ENCODE data around the gene SFR1.

SFR1 gene

DNA sequence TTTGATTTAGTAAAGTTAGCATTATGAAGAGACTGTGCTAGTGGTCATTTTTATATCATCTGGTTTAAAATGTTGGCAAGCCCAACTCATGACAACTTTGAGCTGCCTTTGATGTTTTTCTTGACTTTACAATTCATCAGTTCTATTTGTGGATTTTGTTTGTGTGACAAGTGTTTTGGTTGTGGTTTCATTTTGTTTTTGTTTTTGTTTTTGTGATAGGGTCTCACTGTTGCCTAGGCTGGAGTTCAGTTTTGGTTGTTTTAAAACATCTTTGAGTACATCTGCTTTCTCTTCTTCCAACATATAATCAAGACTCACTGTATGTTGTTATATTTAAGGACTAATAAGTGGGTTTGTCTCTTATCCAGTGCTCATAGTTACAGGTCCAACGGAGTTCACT lies 17.6 kb upstream of the SFR1 start:
- in situ Hi-C loops (cut with HindIII; ENCODE audit: low sequenced_read_pairs), result no loop called here

DNA sequence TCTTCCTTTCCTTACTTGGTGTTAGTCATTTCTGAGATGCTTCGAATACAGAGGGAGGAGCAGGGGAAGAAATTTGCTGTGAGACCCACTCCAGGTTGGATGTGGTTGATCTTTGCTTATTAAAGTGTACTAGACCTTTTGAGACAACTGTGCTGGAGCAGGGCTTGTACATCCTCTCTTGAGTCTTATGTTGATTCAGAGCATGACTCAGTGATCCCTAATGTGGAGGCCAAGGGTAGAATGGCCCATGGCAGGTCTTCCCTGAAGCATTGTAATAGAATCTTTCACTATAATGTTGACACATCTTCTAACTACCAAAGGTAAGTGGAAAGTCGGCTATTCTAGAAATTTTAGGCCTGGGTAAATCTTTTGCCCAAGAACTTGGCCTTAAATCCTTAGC lies 17.0 kb upstream of the SFR1 start:
- in situ Hi-C loops (cut with HindIII; ENCODE audit: low sequenced_read_pairs), result no loop called here

DNA sequence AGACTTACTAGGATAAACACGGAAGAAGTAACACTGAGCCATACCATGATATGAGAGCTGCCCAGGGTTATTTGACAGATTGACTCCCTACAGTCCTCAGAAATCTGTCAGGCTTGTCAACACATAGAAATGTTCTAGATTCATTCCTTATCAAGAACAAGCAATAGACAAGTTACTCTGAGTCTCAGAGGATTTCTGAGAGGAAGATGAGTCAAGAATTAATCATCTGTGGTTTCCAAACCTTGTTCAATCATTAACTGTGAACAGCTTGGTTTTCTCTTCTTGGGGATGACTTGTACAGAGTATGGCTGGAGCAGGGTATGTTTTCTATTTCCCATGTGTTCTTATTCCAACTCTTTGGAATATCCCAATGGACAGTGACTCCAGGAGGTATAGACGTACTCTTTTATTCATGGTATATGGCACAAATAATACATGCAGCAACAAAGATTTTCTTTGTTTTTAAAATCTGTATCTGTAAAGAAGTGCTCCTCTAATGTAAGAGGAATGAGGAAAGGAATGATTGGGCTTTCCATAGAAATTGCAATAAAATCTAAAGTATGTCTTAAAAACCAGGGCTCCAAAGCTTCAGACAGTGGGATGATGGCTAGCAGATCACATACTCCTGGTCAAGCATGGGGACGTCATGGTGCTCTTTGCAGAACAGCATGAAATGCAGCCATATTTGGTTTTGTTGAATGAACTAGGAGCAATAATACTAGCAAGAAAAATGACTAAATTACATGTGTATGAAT lies 11.9 kb upstream of the SFR1 start:
- in situ Hi-C loops (cut with HindIII; ENCODE audit: low sequenced_read_pairs), result no loop called here

DNA sequence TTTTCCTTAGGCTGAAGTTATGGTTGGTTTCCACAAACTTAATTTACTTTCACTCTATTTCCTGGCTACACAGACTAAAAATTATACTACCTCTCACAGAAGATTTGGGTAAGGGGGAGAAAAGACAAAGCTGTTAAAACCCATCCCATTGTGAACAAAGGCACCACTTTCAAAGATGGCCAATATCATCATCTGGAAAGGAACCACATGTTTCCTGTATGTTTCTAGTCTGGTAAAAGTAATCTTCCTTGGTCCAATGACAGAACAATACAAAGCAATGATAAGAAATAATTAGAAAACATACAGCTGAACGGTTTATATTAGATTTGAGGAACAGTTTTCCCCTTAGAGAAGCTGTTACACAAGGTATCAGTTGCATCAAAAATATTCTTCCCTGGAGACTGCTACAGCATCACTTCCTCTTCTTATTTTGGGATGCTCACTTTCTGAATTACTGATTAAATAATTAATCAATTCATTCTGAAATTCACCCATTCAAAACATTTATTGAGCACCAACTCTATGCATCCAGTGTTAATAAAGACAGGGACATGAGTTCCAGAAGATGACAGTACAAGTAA lies 8.5 kb upstream of the SFR1 start:
- in situ Hi-C loops (cut with HindIII; ENCODE audit: low sequenced_read_pairs), result no loop called here

DNA sequence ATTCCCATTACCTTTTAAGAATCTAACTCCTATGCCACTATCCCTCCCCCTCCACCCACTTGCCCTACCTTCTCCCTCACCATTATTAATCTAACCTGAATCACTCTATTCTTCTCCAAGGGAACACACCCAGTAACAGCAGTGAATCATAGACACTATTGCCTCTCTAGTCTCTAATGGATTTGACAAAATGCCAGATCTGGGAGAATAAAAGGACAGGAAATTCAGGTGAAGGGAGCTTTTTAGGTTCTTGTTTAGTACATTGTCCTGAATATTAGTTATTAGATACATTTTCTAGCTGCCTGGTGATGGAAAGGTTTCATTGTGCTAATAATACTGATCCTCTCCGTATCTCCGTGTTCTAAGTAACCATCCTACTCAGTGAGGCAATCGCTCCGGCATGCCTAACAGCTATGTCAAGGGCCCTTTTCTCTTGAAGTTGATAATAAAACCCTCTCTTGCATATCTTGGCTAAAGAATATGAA lies 4.1 kb upstream of the SFR1 start:
- in situ Hi-C loops (cut with HindIII; ENCODE audit: low sequenced_read_pairs), result no loop called here

DNA sequence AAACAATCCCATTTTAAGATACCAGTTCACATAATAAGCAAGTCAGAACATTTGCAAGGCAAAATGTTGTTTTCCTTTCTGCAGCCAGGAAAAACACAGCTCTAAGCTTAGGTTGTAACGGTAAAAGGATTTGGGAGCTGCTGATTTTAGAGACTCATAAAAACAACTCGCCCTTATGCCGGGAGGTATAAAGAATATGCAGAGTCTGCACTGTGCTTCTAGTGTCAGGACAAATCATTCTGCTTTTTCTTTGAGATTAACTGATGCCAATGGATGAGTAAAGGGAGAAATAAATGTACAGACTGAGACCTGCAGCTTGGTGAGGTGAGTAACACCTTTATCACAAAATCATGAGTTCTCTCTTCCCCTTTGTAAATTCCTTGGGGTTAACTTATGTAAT lies 2.0 kb upstream of the SFR1 start:
- in situ Hi-C loops (cut with HindIII; ENCODE audit: low sequenced_read_pairs), result no loop called here

DNA sequence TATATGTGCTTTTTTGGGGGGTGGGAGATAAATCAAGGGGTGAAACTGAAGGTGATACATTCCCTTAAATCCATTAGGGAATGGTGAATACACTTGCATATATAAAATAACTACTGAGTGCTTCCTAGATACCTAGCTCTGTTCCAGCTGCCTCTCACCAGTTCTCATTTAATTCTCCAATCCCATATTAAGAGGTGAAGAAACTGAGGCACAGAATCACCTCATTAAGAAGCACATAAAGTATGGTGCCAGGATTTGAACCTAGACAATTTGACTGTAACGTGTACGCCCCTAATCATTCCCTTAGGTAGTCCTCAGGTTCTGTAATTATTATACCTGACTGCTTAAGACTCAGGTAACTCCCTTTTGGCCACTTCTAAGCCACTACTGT lies 1.5 kb upstream of the SFR1 start:
- in situ Hi-C loops (cut with HindIII; ENCODE audit: low sequenced_read_pairs), result no loop called here

DNA sequence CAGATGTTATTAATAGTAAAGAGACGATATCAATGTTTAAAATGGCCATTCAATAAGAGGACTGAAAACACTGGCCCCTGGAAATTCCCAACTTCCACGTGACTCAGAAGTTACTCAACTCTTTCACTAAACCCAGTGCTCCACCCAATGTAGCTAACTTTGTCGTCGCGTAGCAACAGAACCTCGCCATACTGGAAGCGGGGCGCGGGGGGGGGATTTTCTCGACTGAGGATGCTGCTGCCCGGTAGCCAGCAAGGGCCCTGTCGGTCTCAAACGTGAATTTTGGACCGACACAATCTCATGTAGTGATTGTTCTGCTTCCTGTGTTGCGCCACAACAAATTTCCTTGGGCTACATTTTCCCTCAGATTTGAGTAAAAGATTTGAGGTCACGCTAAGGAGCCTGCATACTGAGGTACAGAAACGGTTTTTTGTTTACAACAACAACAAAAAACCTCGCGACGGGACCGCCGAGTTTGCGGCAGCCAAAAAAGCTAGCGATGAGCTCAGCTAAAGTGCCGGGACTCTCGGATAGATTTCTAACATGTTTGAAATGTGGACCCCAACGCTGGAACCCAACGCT lies 977 bp upstream of the SFR1 start:
- in situ Hi-C loops (cut with HindIII; ENCODE audit: low sequenced_read_pairs), result no loop called here

DNA sequence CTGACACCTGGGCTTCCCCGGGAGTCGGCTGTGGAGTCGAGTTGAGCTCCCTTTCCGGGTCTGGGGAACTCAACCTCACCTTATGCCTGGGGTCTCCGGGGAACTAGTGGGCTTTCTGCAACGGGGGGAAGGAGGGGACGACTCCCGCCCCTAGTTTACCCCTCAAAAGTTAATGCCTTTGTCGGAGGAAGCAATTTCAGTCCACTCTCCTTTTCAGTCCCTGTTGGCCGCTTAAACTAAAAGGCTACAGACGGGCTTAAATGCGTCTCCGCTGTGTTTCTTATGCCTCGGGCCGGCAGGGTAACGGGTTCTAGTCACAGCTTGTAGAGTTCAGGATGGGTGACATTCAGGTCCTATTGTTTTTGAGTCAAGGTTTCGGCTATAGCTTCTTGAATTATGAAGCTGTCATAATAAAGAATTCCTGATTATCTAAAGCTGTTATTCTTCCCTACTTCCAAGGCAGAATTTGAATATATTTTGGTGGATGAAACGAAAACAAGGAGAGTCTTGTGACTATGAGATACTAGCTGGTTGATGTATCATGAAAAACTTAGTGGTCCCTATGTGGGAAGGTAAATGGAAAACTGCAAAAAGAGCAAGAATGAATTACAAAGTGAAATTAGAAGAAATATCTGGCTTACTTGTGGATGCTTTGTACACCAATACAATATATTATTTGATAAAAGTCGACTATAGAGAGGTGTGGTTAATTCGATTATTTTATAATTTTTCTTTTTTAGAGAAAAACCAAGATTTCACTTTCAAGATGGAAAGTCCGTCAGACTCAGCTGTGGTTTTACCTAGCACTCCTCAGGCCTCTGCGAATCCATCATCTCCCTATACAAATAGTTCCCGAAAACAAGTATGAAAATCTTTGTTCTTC lies 495 bp downstream of the SFR1 start:
- in situ Hi-C loops (cut with HindIII; ENCODE audit: low sequenced_read_pairs), result no loop called here

DNA sequence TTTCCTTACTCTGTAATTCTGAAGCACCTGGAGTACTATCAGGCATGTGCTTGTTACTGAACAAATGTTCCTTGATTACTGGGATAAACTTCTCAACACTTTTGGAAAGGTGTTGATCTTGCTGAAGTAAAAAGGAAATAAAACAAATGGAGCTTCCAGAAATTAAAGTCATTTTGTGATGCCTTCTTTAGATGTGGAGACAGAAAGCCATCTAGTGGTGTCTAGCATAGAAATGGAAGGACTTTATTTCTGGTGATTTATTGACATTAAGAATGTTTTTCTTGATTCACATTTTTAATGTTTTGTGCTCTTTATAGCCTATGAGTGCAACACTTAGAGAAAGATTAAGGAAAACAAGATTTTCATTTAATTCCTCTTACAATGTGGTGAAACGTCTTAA lies 1.4 kb downstream of the SFR1 start:
- in situ Hi-C loops (cut with HindIII; ENCODE audit: low sequenced_read_pairs), result no loop called here

DNA sequence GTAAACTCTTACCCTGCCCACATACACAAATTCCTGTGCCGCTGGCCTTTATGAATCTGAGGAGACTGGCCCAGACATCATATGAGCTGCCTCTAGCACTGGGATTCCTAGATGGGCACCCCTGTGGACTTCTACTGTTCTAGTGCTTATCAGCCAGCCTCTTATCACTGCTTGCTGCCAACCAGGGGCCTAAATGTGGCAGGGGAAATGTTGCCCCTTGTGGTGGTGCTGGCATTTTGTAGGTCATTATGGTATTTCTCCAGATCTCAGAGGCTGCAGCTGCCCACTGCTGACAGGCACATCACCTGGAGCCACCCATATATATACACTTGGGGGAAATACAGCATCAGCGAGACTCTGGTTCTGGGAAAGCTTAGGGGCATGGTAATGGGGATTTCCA lies 5.4 kb downstream of the SFR1 start:
- in situ Hi-C loops (cut with HindIII; ENCODE audit: low sequenced_read_pairs), result loop anchor here (25.0 kb wide), 1 partner anchor 110 kb away; the partner anchor contains the start of gene CFAP43

DNA sequence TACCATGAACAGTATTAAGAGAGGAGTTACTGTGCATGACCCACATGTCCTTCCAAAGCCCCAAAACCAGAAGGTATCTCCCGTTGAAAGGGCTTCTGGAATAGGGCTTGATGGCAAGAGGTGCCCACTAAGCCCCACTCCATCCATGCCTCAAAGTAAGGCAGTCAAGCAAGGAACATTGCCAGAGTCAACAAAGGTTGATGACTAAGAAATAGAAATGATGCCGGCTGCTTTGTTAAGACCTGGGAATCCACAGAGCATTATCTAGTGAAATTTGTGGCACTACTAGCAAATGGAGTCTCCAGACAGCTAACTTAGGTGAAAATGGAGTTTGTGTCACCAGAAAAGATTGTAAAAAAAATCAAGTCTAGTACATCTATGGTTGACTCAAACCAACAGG lies 6.2 kb downstream of the SFR1 start:
- in situ Hi-C loops (cut with HindIII; ENCODE audit: low sequenced_read_pairs), result loop anchor here (25.0 kb wide), 1 partner anchor 109 kb away; the partner anchor contains the start of gene CFAP43

DNA sequence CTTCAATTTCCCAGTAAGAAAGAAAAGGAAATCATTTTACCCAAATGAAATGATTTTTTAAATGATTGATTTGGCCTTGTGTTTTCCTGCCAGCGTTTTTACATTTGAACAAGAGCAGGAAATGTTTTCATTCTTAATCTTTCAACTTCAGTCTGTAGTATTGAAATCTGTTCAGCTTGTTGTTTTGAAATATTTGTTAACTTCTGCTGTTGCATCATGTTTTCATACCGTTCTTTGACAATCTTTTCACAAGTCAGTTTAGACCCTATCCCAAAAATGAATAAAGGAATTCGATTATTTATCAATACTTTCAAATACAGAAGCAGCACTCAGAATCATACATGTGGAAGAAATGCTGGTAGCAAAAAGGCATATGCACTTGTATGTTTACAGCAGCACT lies 8.1 kb downstream of the SFR1 start:
- in situ Hi-C loops (cut with HindIII; ENCODE audit: low sequenced_read_pairs), result loop anchor here (25.0 kb wide), 1 partner anchor 107 kb away; the partner anchor contains the start of gene CFAP43

DNA sequence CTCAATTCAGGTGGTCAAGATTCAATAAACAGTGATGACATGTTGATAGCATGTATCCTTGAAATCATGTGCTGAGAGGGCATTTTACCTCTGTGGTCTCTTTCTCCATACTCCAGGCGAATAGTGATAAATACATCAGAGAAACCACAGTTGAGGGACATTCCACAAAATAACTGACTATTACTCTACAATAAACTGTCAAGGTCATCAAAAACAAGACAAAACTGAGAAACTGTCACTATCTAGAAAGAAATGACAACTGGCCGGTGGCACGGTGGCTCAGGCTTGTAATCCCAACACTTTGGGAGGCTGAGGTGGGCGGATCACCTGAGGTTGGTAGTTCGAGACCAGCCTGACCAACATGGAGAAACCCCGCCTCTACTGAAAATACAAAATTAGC lies 16.2 kb downstream of the SFR1 start:
- in situ Hi-C loops (cut with HindIII; ENCODE audit: low sequenced_read_pairs), result loop anchor here (25.0 kb wide), 1 partner anchor 99 kb away; the partner anchor contains the start of gene CFAP43

DNA sequence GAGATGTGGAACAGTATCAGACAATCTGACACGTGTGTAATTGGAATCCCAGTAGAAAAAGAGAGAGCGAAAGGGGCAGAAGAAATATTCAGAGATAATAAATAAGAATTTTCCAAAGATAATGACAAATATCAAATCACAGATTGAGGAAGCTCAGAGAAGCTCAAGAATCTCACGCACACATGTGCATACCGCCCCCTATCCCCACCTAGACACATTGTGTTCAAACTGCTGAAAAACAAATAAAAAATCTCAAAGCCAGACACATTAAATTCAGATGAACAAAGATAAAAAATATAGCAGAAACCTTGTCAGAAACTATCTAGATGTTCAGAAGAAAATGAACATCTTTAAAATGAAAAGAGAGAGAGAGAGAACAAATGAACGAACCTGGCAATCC lies 17.2 kb downstream of the SFR1 start:
- in situ Hi-C loops (cut with HindIII; ENCODE audit: low sequenced_read_pairs), result loop anchor here (25.0 kb wide), 1 partner anchor 98 kb away; the partner anchor contains the start of gene CFAP43

DNA sequence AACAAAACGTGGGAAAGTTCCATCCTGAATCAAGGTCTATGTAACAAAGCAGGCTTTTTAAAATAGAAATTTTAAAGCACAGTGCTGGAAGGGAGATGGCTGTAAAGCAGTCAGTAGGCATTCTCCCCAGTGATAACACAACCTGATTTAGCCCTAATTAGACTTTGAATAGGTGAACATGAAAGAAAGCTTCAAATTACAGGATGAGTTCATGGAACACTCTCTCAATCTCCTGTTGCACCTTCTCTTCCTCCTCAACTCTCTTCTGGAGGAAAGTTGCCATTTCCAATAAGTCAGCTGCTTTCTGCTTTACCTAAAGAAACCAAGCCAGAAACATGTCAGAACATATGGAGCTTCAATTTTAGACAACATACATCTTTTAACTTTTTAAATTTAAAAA lies 20.1 kb downstream of the SFR1 start:
- in situ Hi-C loops (cut with HindIII; ENCODE audit: low sequenced_read_pairs), result loop anchor here (25.0 kb wide), 1 partner anchor 95 kb away; the partner anchor contains the start of gene CFAP43

DNA sequence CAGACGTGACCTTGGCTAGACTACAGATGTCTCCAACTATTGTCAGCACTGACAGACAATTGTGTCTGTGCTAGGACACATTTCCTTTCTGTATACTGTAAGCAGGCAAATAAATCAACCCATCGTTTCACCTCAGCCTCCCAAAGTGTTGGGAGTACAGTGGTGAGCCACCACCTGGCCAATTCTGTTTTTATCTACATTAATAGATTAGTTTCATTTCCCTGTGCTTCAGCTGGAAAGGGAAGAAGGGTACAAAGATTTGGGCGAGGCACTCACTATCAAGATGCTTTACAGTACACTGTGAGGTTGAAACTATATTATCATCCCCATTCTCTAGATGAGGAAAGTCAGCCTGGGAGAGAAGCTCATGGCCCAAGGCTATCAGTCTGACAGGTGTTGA lies 21.9 kb downstream of the SFR1 start:
- in situ Hi-C loops (cut with HindIII; ENCODE audit: low sequenced_read_pairs), result loop anchor here (25.0 kb wide), 1 partner anchor 93 kb away; the partner anchor contains the start of gene CFAP43

DNA sequence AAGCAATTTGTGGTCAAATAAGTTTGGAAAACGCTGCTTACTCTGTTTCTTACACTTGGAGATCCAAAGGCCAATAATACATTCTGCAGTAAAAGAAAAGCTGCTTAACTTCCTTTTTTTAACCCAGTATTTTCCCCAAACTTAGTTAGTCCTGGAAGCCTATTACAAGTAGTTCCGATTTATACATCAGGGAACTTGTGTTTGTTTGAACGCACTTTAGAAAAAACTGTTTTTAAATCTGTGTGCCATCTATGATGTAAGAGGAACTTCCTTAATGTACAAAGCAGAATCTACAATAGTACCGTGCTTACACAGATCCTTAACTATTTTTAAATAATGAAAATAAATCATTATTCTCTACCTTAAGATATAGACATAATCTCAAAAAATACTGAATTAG lies 23.0 kb downstream of the SFR1 start:
- in situ Hi-C loops (cut with HindIII; ENCODE audit: low sequenced_read_pairs), result loop anchor here (25.0 kb wide), 1 partner anchor 92 kb away; the partner anchor contains the start of gene CFAP43

DNA sequence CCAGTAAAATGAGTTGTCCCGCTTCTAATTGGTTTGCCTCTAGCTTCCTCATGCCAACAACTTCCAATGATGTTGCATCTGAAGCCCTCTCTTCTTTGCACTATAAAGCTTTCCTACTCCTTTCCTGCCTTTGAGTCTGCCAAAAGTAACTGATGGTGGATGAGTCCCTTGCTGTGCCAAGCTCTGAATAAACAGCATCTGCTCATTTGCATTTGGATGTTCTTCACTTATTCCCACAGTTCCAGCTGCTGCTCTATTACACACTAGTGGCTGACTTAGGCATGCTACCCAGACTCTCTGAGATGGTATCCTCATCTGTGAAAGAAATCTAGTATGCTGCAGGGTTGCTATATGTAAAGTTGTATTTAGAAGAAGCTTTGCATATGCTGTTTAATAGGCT lies 24.9 kb downstream of the SFR1 start:
- in situ Hi-C loops (cut with HindIII; ENCODE audit: low sequenced_read_pairs), result loop anchor here (25.0 kb wide), 1 partner anchor 90 kb away; the partner anchor contains the start of gene CFAP43

DNA sequence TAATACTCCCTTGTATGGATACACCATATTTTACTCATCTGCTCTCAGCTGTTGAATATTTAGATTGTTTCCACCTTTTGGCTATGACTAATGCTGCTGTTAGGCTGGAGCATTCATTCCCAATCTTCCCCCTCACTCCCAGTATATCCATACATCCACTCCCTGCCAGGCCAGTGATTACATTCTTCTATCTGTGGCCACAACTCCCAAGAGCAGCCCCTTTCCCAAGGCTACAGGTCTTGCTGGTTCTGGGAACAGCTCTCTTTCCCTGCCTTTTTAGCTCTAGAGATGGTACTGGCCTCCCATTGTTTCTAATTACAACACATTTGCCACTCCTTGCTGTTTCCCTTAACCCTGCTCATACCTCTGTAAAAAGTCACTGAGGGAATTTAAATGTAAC lies 28.2 kb downstream of the SFR1 start:
- in situ Hi-C loops (cut with HindIII; ENCODE audit: low sequenced_read_pairs), result no loop called here

DNA sequence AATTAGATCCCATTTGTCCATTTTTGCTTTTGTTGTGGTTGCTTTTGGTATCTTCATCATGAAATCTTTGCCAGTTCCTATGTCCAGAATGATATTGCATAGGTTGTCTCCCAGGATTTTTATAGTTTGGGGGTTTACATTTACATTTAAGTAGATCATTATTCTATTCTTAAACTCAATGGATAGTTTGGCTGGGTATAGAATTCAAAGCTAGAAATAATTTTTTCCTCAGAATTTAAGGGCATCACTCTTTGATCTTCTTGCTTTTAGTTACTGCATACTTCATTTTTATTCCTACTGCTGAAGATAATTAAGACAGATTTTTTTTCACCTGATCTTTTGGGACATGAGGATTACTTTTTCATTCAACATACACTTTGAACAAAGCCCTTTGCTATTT lies 29.8 kb downstream of the SFR1 start:
- in situ Hi-C loops (cut with HindIII; ENCODE audit: low sequenced_read_pairs), result no loop called here

Data from DLD1 (cell line).